Tibial nerve (tissue), 4 donors: Measurements from ENCODE around the gene SLITRK6. TPM values are rescaled to one million over a fixed set of nuclear protein-coding genes. Genes with fewer than 3 reads are reported as not detected.
"Not testable (repeated sequence)": the region's sequence is repeated elsewhere in the genome, so short reads cannot be mapped to it uniquely, and the experiment has no call there.

Experiments
- DNase-seq, 2 donors: peaks; one replicate each; pipeline ENCODE4 v3.0.0-alpha.2; 2019; ENCODE audit warnings: low spot score in 2 of 2
- H3K27ac ChIP-seq, 4 donors: fragments of 200-600 bp; sonication (generic) in 3 of 4; one replicate each; pipeline ENCODE4 v1.5.1; 2017 to 2019; ENCODE audit warnings: mild to moderate bottlenecking in 1 of 4
- H3K27me3 ChIP-seq, 2 donors: fragments of 200-600 bp; sonication (generic) in 1 of 2; one replicate each; pipeline versions ENCODE4 v1.5.1 to v1.6.0; 2017 to 2019
- H3K36me3 ChIP-seq, 3 donors: fragments of 200-600 bp; sonication (generic); one replicate each; pipeline ENCODE4 v1.5.1; 2018 to 2019
- H3K4me1 ChIP-seq, 4 donors: fragments of 200-600 bp; sonication (generic) in 3 of 4; one replicate each; pipeline ENCODE4 v1.5.1; 2017 to 2019
- H3K4me3 ChIP-seq, 4 donors: fragments of 200-600 bp; sonication (generic) in 3 of 4; one replicate each; pipeline ENCODE4 v1.5.1; 2017 to 2019; ENCODE audit warnings: mild to moderate bottlenecking in 1 of 4, moderate library complexity in 1 of 4
- H3K9me3 ChIP-seq, 4 donors: fragments of 200-600 bp; sonication (generic) in 3 of 4; one replicate each; pipeline ENCODE4 v1.5.1; 2017 to 2019
- EP300 ChIP-seq, 2 donors: sonication (generic); formaldehyde crosslinking; IDR thresholded peaks; one replicate each; pipeline ENCODE4 v1.6.1; 2017; ENCODE audit warnings: antibody characterized with exemption in 2 of 2, mild to moderate bottlenecking in 1 of 2
- POLR2A ChIP-seq, 2 donors: fragments of 450-650 bp; IDR thresholded peaks; one replicate each; pipeline ENCODE4 v1.6.1; 2017; ENCODE audit warnings: antibody characterized with exemption in 2 of 2, mild to moderate bottlenecking in 2 of 2, moderate library complexity in 2 of 2
- WGBS, 2 donors: methylation state at CpG; one replicate each; pipeline ENCODE4 v1.1.5; 2018; 5-methylcytosine and 5-hydroxymethylcytosine counted together
- total RNA-seq, 4 donors: library from RNA; depleted of rRNA; stranded (reverse); fragments of >200 nt; gene quantifications; one replicate each; pipeline ENCODE4 v1.1.0, GENCODE V29; 2016
- TF ChIP-seq, protein P1 (sequence below), 5 experiments: fragments of 200-600 bp in 3 of 5; fragments of 450-650 bp in 2 of 5; sonication (generic) in 3 of 5; IDR thresholded peaks; one replicate each; pipeline ENCODE4 v1.5.1; 2016 to 2019; ENCODE audit warnings: antibody characterized with exemption in 5 of 5, mild to moderate bottlenecking in 3 of 5, moderate library complexity in 2 of 5

SLITRK6 gene
- total RNA-seq, 4 donors from 2014 or later: 1.1 TPM; not detected in 3

DNA sequence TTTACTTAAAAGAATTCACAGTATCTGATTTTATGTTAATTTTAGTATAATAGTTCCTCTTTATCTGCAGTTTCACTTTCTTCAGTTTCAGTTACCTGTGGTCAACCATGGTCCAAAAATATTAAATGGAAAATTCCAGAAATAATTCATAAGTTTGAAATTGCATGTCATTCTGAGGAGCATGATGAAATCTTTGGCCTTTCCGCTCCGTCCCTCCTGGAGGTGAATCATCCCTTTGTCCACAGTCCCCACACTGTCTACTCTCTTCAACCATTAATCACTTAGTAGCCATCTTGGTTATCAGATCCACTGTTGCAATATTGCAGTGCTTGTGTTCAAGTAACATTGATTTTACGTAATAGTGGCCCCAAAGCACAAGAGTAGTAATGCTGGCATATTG lies 26.9 kb downstream of the SLITRK6 start:
- Histone ChIP-seq H3K9me3 (no peaks in the 10 kb centered on the region), H3K27ac (no peak overlapping the region), H3K4me1 (no peaks in the 10 kb centered on the region), H3K4me3 (no peak overlapping the region), H3K27me3 (no peaks in the 10 kb centered on the region), H3K36me3 (no peaks in the 10 kb centered on the region)
- no peak for TF ChIP-seq POLR2A (IDR thresholded peaks at IDR 0.05)
- TF ChIP-seq, protein P1, sequence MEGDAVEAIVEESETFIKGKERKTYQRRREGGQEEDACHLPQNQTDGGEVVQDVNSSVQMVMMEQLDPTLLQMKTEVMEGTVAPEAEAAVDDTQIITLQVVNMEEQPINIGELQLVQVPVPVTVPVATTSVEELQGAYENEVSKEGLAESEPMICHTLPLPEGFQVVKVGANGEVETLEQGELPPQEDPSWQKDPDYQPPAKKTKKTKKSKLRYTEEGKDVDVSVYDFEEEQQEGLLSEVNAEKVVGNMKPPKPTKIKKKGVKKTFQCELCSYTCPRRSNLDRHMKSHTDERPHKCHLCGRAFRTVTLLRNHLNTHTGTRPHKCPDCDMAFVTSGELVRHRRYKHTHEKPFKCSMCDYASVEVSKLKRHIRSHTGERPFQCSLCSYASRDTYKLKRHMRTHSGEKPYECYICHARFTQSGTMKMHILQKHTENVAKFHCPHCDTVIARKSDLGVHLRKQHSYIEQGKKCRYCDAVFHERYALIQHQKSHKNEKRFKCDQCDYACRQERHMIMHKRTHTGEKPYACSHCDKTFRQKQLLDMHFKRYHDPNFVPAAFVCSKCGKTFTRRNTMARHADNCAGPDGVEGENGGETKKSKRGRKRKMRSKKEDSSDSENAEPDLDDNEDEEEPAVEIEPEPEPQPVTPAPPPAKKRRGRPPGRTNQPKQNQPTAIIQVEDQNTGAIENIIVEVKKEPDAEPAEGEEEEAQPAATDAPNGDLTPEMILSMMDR (IDR thresholded peaks at IDR 0.05): no peak
- no peak for TF ChIP-seq EP300 (IDR thresholded peaks at IDR 0.05)
- 73 to 78% methylated on average over 3 of the region's 3 CpGs for WGBS, 2 donors
- DNase-seq: no peak

- WGBS, 2 donors: 62% methylated on average over 1 of the region's 1 CpG
- Histone ChIP-seq H3K4me1 (no peaks in the 10 kb centered on the region), H3K27me3 (no peaks in the 10 kb centered on the region), H3K36me3 (no peaks in the 10 kb centered on the region), H3K4me3 (no peak overlapping the region), H3K27ac (no peak overlapping the region), H3K9me3 (no peaks in the 10 kb centered on the region)
- TF ChIP-seq EP300 (IDR thresholded peaks at IDR 0.05) (no peak), POLR2A (IDR thresholded peaks at IDR 0.05) (no peak)
- TF ChIP-seq, protein P1 (IDR thresholded peaks at IDR 0.05): no peak
- no peak for DNase-seq
These were observed 27.4 kb downstream of the SLITRK6 start for GRCh38 chr13:85771856-85772255.

- no peaks in the 10 kb centered on the region for H3K27me3 ChIP-seq
These were observed 30.3 kb downstream of the SLITRK6 start for GRCh38 chr13:85768946-85769345.

GRCh38 chr13:85755123-85755522 lies 44.1 kb downstream of the SLITRK6 start:
- no peaks in the 10 kb centered on the region for H3K9me3 ChIP-seq
- no peaks in the 10 kb centered on the region for H3K4me1 ChIP-seq
- DNase-seq: no peak
- TF ChIP-seq POLR2A (IDR thresholded peaks at IDR 0.05) (no peak), EP300 (IDR thresholded peaks at IDR 0.05) (no peak)
- TF ChIP-seq, protein P1 (IDR thresholded peaks at IDR 0.05): no peak
- no peak overlapping the region for H3K4me3 ChIP-seq
- no peaks in the 10 kb centered on the region for H3K36me3 ChIP-seq
- H3K27ac ChIP-seq: no peak overlapping the region
- 78 to 79% methylated on average over 2 of the region's 2 CpGs for WGBS, 2 donors
- no peaks in the 10 kb centered on the region for H3K27me3 ChIP-seq

More at GRCh38 chr13:85768946-85769345, 30.3 kb downstream of the SLITRK6 start:
- Histone ChIP-seq H3K36me3 (no peaks in the 10 kb centered on the region), H3K4me3 (no peak overlapping the region), H3K9me3 (no peaks in the 10 kb centered on the region), H3K4me1 (no peaks in the 10 kb centered on the region), H3K27ac (no peak overlapping the region)
- no peak for TF ChIP-seq EP300 (IDR thresholded peaks at IDR 0.05)
- no peak for TF ChIP-seq POLR2A (IDR thresholded peaks at IDR 0.05)
- TF ChIP-seq, protein P1 (IDR thresholded peaks at IDR 0.05): no peak
- no peak for DNase-seq

DNA sequence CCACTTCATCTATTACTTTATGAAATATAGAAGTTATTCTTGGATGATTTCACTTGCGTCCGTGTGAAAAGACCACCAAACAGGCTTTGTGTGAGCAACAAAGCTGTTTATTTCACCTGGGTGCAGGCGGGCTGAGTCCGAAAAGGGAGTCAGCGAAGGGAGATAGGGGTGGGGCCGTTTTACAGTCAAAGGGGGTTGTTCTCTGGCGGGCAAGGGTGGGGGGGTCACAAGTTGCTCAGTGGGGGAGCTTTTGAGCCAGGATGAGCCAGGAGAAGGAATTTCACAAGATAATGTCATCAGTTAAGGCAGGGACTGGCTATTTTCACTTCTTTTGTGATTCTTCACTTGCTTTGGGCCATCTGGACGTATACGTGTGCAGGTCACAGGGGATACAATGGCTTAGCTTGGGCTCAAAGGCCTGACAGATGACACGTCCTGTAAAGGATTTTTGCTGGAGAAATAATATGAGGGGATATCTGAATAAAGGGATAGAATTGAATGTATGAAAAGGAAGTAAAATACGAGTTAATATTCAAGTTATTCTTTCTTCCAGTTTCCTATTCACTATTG lies 55.9 kb downstream of the SLITRK6 start:
- H3K36me3 ChIP-seq, H3K27ac ChIP-seq, H3K4me1 ChIP-seq, H3K9me3 ChIP-seq, H3K4me3 ChIP-seq, H3K27me3 ChIP-seq, DNase-seq: not testable (repeated sequence)
- WGBS, 2 donors: 58 to 73% methylated on average over 11 of the region's 11 CpGs
